HCT116 (cell line): ENCODE results near the gene TNFRSF25. TPM values are rescaled to one million over a fixed set of nuclear protein-coding genes. Genes with fewer than 3 reads are reported as not detected.

Experiments used
- ATAC-seq: fragments of 200-7000 bp; cut with Tn5 transposase; 2 replicates; pipeline ENCODE4 v1.9.1; 2020; ENCODE audit warnings: mild to moderate bottlenecking, moderate library complexity
- BruUV-seq: library from RNA; stranded (reverse); fragments of 400-500 nt; replicated peaks from 2 replicates; lab custom pipeline; 2021; lab: Mats Ljungman, UMichigan
- CTCF ChIA-PET: fragments of 300-600 bp; sonication (Branson Sonifier 250); formaldehyde crosslinking; loops from one replicate; lab custom pipeline; 2021; ENCODE audit warnings: antibody characterized with exemption; lab: Charles Lee
- POLR2A ChIA-PET: fragments of 300-600, 350-600 bp; sonication (Branson Sonifier 250); formaldehyde crosslinking; loops from one replicate; lab custom pipeline; 2021; ENCODE audit warnings: antibody characterized with exemption; lab: Charles Lee
- RAD21 ChIA-PET, 2 experiments: fragments of 300-600 bp; sonication (Branson Sonifier 250); formaldehyde crosslinking; loops; one replicate each; lab custom pipeline; 2023; ENCODE audit warnings: low total read pairs in 2 of 2; ENCODE audit not compliant: uncharacterized antibody in 2 of 2, unreplicated experiment in 2 of 2, low non-redundant PET in 1 of 2; lab: Charles Lee
- DNase-seq: peaks from one replicate; pipeline ENCODE4 v3.0.0-alpha.2; 2010; ENCODE audit warnings: low read depth, low spot score
- H2AFZ ChIP-seq: fragments of 200-600 bp; shearing (Covaris generic), sonication (generic); 2 replicates; pipeline ENCODE4 v1.6.1; 2017; ENCODE audit warnings: low read depth, mixed run types, mixed read lengths, antibody characterized with exemption, low read length; ENCODE audit not compliant: poor library complexity, severe bottlenecking
- H3K27ac ChIP-seq: 2 replicates; pipeline ENCODE4 v1.5.1; 2012; ENCODE audit warnings: low read depth, low read length
- H3K27me3 ChIP-seq: fragments of 200-600 bp; sonication (generic); 2 replicates; pipeline ENCODE4 v1.6.1; 2016; ENCODE audit warnings: mixed run types, low read length, mixed read lengths; ENCODE audit not compliant: insufficient read depth
- H3K36me3 ChIP-seq, 2 experiments: fragments of 200-500 bp in 1 of 2; fragments of 200-600 bp in 1 of 2; sonication (Bioruptor generic) in 1 of 2; sonication (generic) in 1 of 2; 2 replicates each; pipeline versions ENCODE4 v1.5.1 to v1.6.1; 2014 to 2016; ENCODE audit warnings: low read length in 2 of 2, inconsistent platforms in 1 of 2, mixed read lengths in 1 of 2, mixed run types in 1 of 2; ENCODE audit not compliant: insufficient read depth in 2 of 2, control insufficient read depth in 1 of 2
- H3K4me1 ChIP-seq, 2 experiments: fragments of 200-600 bp in 1 of 2; sonication (generic) in 1 of 2; 2 replicates each; pipeline versions ENCODE4 v1.5.1 to v1.6.1; 2012 to 2017; ENCODE audit warnings: low read length in 2 of 2, inconsistent platforms in 1 of 2, mild to moderate bottlenecking in 1 of 2, mixed read lengths in 1 of 2, mixed run types in 1 of 2, moderate library complexity in 1 of 2; ENCODE audit not compliant: insufficient read depth in 2 of 2, control insufficient read depth in 1 of 2
- H3K4me2 ChIP-seq: fragments of 200-600 bp; sonication (generic); 2 replicates; pipeline ENCODE4 v1.6.1; 2017; ENCODE audit warnings: mixed run types, low read length, mixed read lengths
- H3K4me3 ChIP-seq, 2 experiments: fragments of 200-600 bp in 1 of 2; sonication (generic) in 1 of 2; replicated peaks in 1 of 2; 2 replicates each; pipeline ENCODE4 v1.5.1; 2011 to 2016; ENCODE audit warnings: low read length in 2 of 2, control low read depth in 1 of 2, low read depth in 1 of 2, mild to moderate bottlenecking in 1 of 2, mixed read lengths in 1 of 2, mixed run types in 1 of 2
- H3K79me2 ChIP-seq: fragments of 200-600 bp; sonication (generic); 2 replicates; pipeline ENCODE4 v1.6.1; 2017; ENCODE audit warnings: mild to moderate bottlenecking, mixed run types, low read length, moderate library complexity, mixed read lengths; ENCODE audit not compliant: insufficient read depth
- H3K9ac ChIP-seq: fragments of 200-600 bp; sonication (generic); 2 replicates; pipeline ENCODE4 v1.6.1; 2016; ENCODE audit warnings: low read length, mixed read lengths
- H3K9me2 ChIP-seq: fragments of 200-600 bp; sonication (generic), shearing (Covaris generic); 2 replicates; pipeline ENCODE4 v1.6.1; 2017; ENCODE audit warnings: mixed run types, mild to moderate bottlenecking, moderate library complexity; ENCODE audit not compliant: insufficient read depth
- H3K9me3 ChIP-seq, 2 experiments: fragments of 200-500 bp in 1 of 2; fragments of 200-600 bp in 1 of 2; sonication (Bioruptor generic) in 1 of 2; sonication (generic) in 1 of 2; 2 replicates each; pipeline ENCODE4 v1.6.1; 2014 to 2017; ENCODE audit warnings: low read length in 2 of 2, mixed read lengths in 2 of 2, inconsistent platforms in 1 of 2, low read depth in 1 of 2, mild to moderate bottlenecking in 1 of 2, mixed run types in 1 of 2, moderate library complexity in 1 of 2; ENCODE audit not compliant: control insufficient read depth in 1 of 2, insufficient read depth in 1 of 2
- H4K20me1 ChIP-seq: fragments of 200-600 bp; sonication (generic), shearing (Covaris generic); 2 replicates; pipeline ENCODE4 v1.6.1; 2017; ENCODE audit warnings: mixed run types, mild to moderate bottlenecking, moderate library complexity; ENCODE audit not compliant: insufficient read depth
- ATF3 ChIP-seq: IDR thresholded peaks from 2 replicates; pipeline ENCODE4 v1.6.1; 2012
- CEBPB ChIP-seq: IDR thresholded peaks from 2 replicates; pipeline ENCODE4 v1.6.1; 2012; ENCODE audit warnings: low read depth
- CTCF ChIP-seq, 3 experiments: fragments of 200-600 bp in 1 of 3; sonication (generic) in 1 of 3; IDR thresholded peaks in 2 of 3; conservative IDR thresholded peaks in 1 of 3; 2 replicates each; pipeline ENCODE4 v1.5.1; 2012 to 2017; ENCODE audit warnings: low read depth in 2 of 3, low read length in 2 of 3, antibody characterized with exemption in 1 of 3, borderline replicate concordance in 1 of 3, control low read depth in 1 of 3, mild to moderate bottlenecking in 1 of 3, mixed read lengths in 1 of 3, mixed run types in 1 of 3, moderate library complexity in 1 of 3; ENCODE audit not compliant: insufficient read depth in 1 of 3
- EGR1 ChIP-seq: IDR thresholded peaks from 2 replicates; pipeline ENCODE4 v1.6.1; 2012; ENCODE audit warnings: low read depth
- POLR2A ChIP-seq: IDR thresholded peaks from 2 replicates; pipeline ENCODE4 v1.7.0; 2011; ENCODE audit warnings: borderline replicate concordance; ENCODE audit not compliant: insufficient read depth, insufficient read length; ENCODE audit errors: extremely low read depth
- POLR2AphosphoS5 ChIP-seq: IDR thresholded peaks from 2 replicates; pipeline ENCODE4 v1.6.1; 2011; ENCODE audit warnings: mild to moderate bottlenecking, low read depth, low read length, moderate library complexity
- REST ChIP-seq: IDR thresholded peaks from 2 replicates; pipeline ENCODE4 v1.6.1; 2012; ENCODE audit warnings: low read depth
- TCF7L2 ChIP-seq: IDR thresholded peaks from 2 replicates; pipeline ENCODE4 v1.7.0; 2011; ENCODE audit warnings: borderline replicate concordance, inconsistent platforms; ENCODE audit not compliant: insufficient read depth, insufficient read length; ENCODE audit errors: extremely low read depth
- ZBTB33 ChIP-seq: IDR thresholded peaks from 2 replicates; pipeline ENCODE4 v1.6.1; 2011; ENCODE audit warnings: mild to moderate bottlenecking, low read length, moderate library complexity; ENCODE audit not compliant: insufficient replicate concordance; ENCODE audit errors: extremely low read depth
- ZFX ChIP-seq: fragments of 450-650 bp; IDR thresholded peaks from 2 replicates; pipeline ENCODE4 v1.6.1; 2017
- intact Hi-C: fragments of 100-400 bp; cut with micrococcal nuclease; formaldehyde crosslinking; loops from 2 replicates; pipeline ENCODE4 v1.10.0; 2022
- total RNA-seq: library from RNA; stranded (reverse); gene quantifications from one replicate; pipeline ENCODE4 v1.2.1, GENCODE V29; 2021; ENCODE audit not compliant: unreplicated experiment

Gene TNFRSF25
- total RNA-seq, 1 experiment from 2014 or later = 27.5 TPM

GRCh38 chr1:6447818-6448748 lies 17.9 kb downstream of the TNFRSF25 start:
- no peaks in the 10 kb centered on the region for H4K20me1 ChIP-seq
- H3K27me3 ChIP-seq = no peaks in the 10 kb centered on the region
- no peak for TF ChIP-seq EGR1
- TF ChIP-seq POLR2AphosphoS5 = peak; percentile 56
- peak in 1 of 3 experiments; percentile 47; a peak in 4 of 6 replicates for TF ChIP-seq CTCF (IDR thresholded peaks at IDR 0.05 in 2 of 3, conservative IDR thresholded peaks at IDR 0.05 in 1 of 3; ENCODE audit: borderline replicate concordance in 1 of 3, insufficient read depth in 1 of 3, low read depth in 2 of 3, low read length in 2 of 3)
- 0 out of 2 replicates have a peak, but pooled peaks have one; percentile 37 for TF ChIP-seq ZFX
- peak; percentile 74 for TF ChIP-seq ZBTB33
- TF ChIP-seq POLR2A = no peak
- TF ChIP-seq REST = no peak
- TF ChIP-seq CEBPB = no peak
- TF ChIP-seq TCF7L2 = peak; percentile 54
- TF ChIP-seq ATF3 = no peak
- peak overlapping the region; percentile 76 for H3K9ac ChIP-seq
- H3K4me3 ChIP-seq = peak overlapping the region; percentile 59 to 69
- DNase-seq (peak; percentile 81), ATAC-seq (peak; percentile 81)
- BruUV-seq = no TSS peak
- H3K36me3 ChIP-seq = 0 out of 4 replicates have a peak, but pooled peaks cover 0 to 2% of the 10 kb centered on the region in 2 experiments
- no peaks in the 10 kb centered on the region for H3K9me2 ChIP-seq
- ChIA-PET CTCF (interaction anchor here (0.6 to 3.1 kb wide), 16 partner anchors 9 to 1199 kb away, joined by 3 to 18 read pairs (median 4); no protein-coding TSS in a partner anchor), POLR2A (interaction anchor here (0.6 to 1.8 kb wide), 3 partner anchors 9 to 45 kb away, joined by 3 to 5 read pairs (median 4); no protein-coding TSS in a partner anchor), RAD21 (interaction anchor here in 1 of 2 experiments (1.0 kb wide), 1 partner anchor 11 kb away, joined by 3 read pairs; no protein-coding TSS in a partner anchor)
- no peaks in the 10 kb centered on the region for H3K79me2 ChIP-seq
- H2AFZ ChIP-seq = no peak overlapping the region
- H3K27ac ChIP-seq = peak overlapping the region; percentile 98
- peaks cover 16 to 57% of the 10 kb centered on the region in 2 experiments for H3K4me1 ChIP-seq
- H3K4me2 ChIP-seq = peak overlapping the region; percentile 95
- intact Hi-C loops = loop anchor here (2.0 to 10.0 kb wide), 2 partner anchors 43 to 767 kb away; partner anchors contain the start of gene PLEKHG5
- H3K9me3 ChIP-seq = no peaks in the 10 kb centered on the region
